Mesothelial cell of epicardium (in vitro differentiated cells): ENCODE measurements around the gene NAV2. TPM values are rescaled to one million over a fixed set of nuclear protein-coding genes. Genes with fewer than 3 reads are reported as not detected.

ENCODE experiments used
- DNase-seq, 2 experiments: peaks; one replicate each; pipeline ENCODE4 v3.0.0; 2021; ENCODE audit warnings: low spot score in 2 of 2; ENCODE audit not compliant: unreplicated experiment in 2 of 2
- H3K27ac Mint-ChIP-seq: 2 replicates; pipeline ENCODE4 v1.8.0; 2021; ENCODE audit warnings: mixed read lengths
- H3K27me3 Mint-ChIP-seq: 2 replicates; pipeline ENCODE4 v1.8.0; 2021; ENCODE audit warnings: low read depth, mixed read lengths
- H3K36me3 Mint-ChIP-seq: 2 replicates; pipeline ENCODE4 v1.8.0; 2021; ENCODE audit warnings: mixed read lengths
- H3K4me1 Mint-ChIP-seq: 2 replicates; pipeline ENCODE4 v1.8.0; 2021; ENCODE audit warnings: mixed read lengths
- H3K4me3 Mint-ChIP-seq: 2 replicates; pipeline ENCODE4 v1.8.0; 2021; ENCODE audit warnings: mild to moderate bottlenecking, moderate library complexity, mixed read lengths
- H3K9me3 Mint-ChIP-seq: 2 replicates; pipeline ENCODE4 v1.8.0; 2021; ENCODE audit warnings: mixed read lengths
- CTCF ChIP-seq: fragments of 200-600 bp; sonication (generic); IDR thresholded peaks from one replicate; pipeline ENCODE4 v1.5.0; 2021; ENCODE audit warnings: antibody characterized with exemption; ENCODE audit not compliant: unreplicated experiment
- total RNA-seq: library from RNA; stranded (reverse); gene quantifications from 3 replicates; pipeline ENCODE4 v1.2.1, GENCODE V29; 2021

The NAV2 gene
- total RNA-seq, 1 donor from 2014 or later = 69.8 TPM

DNA sequence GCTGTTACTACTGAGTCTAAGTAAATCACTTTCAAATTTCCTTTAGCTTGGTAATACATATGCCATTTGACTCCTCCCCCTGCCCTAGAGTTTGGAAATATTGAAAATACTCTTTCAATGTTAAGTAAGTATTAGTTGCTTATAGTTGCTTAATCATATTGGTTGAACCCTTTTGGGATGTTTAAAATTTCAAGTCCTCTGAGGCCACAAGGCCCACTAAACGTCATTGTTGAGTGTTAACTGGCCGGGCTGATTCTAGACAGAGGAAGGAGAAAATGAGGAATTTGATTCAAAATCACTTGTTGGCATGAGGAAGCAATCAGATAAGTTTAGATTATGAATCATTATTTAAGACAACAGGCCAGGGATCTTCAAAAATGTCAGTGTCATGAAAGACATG, 8.5 kb downstream of the NAV2 start:
- Mint-ChIP-seq H3K36me3 (no peaks in the 10 kb centered on the region), H3K27me3 (no peaks in the 10 kb centered on the region), H3K4me3 (no peak overlapping the region), H3K4me1 (peaks cover 37% of the 10 kb centered on the region), H3K27ac (no peak overlapping the region), H3K9me3 (no peaks in the 10 kb centered on the region)
- DNase-seq = no peak
- no peak for TF ChIP-seq CTCF

DNA sequence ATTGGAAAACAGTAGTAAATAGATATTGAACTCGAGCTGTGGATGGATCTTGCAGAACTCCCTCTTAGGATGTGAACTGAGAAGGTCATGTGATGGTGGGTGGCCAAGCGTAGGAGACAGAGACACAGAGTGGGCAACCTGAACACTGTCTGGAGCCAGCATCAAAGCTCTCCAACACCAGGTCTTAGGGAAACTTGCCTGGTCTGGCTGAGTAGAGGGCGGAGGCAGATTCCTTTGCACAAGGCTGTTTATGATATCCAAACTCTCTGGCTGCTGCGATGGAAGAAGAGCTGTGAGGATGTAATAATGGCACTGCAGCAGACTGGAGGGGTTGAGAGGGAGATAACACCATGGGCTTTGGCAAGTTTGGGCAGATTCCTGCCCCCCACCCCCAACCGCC, 10.1 kb downstream of the NAV2 start:
- no peaks in the 10 kb centered on the region for H3K36me3 Mint-ChIP-seq
- no peaks in the 10 kb centered on the region for H3K27me3 Mint-ChIP-seq
- no peak for TF ChIP-seq CTCF
- H3K9me3 Mint-ChIP-seq = no peaks in the 10 kb centered on the region
- no peak overlapping the region for H3K4me3 Mint-ChIP-seq
- no peak for DNase-seq
- H3K27ac Mint-ChIP-seq = no peak overlapping the region
- peaks cover 39% of the 10 kb centered on the region for H3K4me1 Mint-ChIP-seq

- DNase-seq = no peak
Observed at GRCh38 chr11:19723572-19724342, 11.1 kb downstream of the NAV2 start.

DNA sequence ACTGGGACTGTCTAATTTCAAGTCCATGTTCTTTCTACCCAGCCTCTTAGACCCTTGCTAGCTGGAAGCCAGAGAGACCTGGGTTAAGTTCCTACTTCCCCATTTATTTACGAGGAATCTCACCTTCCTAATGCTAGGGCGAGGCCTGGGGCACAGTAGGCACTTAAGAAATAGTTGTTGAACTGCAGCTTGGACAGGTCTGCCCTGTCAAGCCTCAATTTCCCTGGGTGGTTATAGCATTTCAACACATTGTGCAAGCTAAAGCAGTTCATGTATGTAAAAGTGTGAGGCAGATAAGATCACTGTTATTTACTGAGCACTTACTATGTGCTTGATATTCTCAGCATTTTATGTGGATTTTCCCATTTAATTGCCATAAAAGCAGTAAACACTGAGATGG, 12.1 kb downstream of the NAV2 start:
- H3K27me3 Mint-ChIP-seq = no peaks in the 10 kb centered on the region
- no peaks in the 10 kb centered on the region for H3K9me3 Mint-ChIP-seq
- TF ChIP-seq CTCF = no peak
- peaks cover 32% of the 10 kb centered on the region for H3K4me1 Mint-ChIP-seq
- no peak overlapping the region for H3K4me3 Mint-ChIP-seq
- no peak for DNase-seq
- H3K36me3 Mint-ChIP-seq = no peaks in the 10 kb centered on the region
- peak overlapping the region; percentile 99 for H3K27ac Mint-ChIP-seq

More at GRCh38 chr11:19723572-19724342, 11.1 kb downstream of the NAV2 start:
- Mint-ChIP-seq H3K9me3 (no peaks in the 10 kb centered on the region), H3K36me3 (no peaks in the 10 kb centered on the region), H3K4me3 (no peak overlapping the region), H3K27me3 (no peaks in the 10 kb centered on the region), H3K4me1 (peaks cover 32% of the 10 kb centered on the region), H3K27ac (peak overlapping the region; percentile 60)
- no peak for TF ChIP-seq CTCF

GRCh38 chr11:19725379-19726079, 12.9 kb downstream of the NAV2 start:
- Mint-ChIP-seq H3K27me3 (no peaks in the 10 kb centered on the region), H3K27ac (peak overlapping the region; percentile 99), H3K9me3 (no peaks in the 10 kb centered on the region), H3K4me3 (no peak overlapping the region), H3K36me3 (no peaks in the 10 kb centered on the region), H3K4me1 (peaks cover 32% of the 10 kb centered on the region)
- TF ChIP-seq CTCF = no peak
- peak in 1 of 2 experiments; percentile 43 for DNase-seq
